Fibroblast of lung (primary cell): Measurements from ENCODE around the gene ZNF747.

Experiments used
- CTCF ChIP-seq, 2 donors: IDR thresholded peaks in 1 of 2; conservative IDR thresholded peaks in 1 of 2; 1 replicate in 1 of 2; 2 replicates in 1 of 2; pipeline ENCODE4 v1.5.1; 2011 to 2012; ENCODE audit warnings: low read length in 2 of 2, control low read depth in 1 of 2, inconsistent platforms in 1 of 2, low read depth in 1 of 2, mild to moderate bottlenecking in 1 of 2
- EZH2 ChIP-seq: IDR thresholded peaks from 2 replicates; pipeline ENCODE4 v1.5.1; 2012; ENCODE audit warnings: low read length, control low read depth, mild to moderate bottlenecking; ENCODE audit errors: missing control alignments

- TF ChIP-seq CTCF (conservative IDR thresholded peaks at IDR 0.05 in 1 of 2, IDR thresholded peaks at IDR 0.05 in 1 of 2; ENCODE audit: low read depth in 1 of 2, low read length in 2 of 2) (no peak), EZH2 (no peak)
Measured at GRCh38 chr16:30539000-30539964, 4.6 kb upstream of the ZNF747 start.
